Fibroblast of pulmonary artery (primary cell): ENCODE measurements around the gene SLC7A4.
A peak's percentile ranks its signal among the peaks of the same experiment; 100 is the strongest.

Experiments
- DNase-seq: peaks from one replicate; pipeline ENCODE4 v3.0.0-alpha.2; 2010; ENCODE audit warnings: low read depth
- H3K4me3 ChIP-seq: replicated peaks from 2 replicates; pipeline ENCODE4 v1.5.1; 2011; ENCODE audit warnings: low read depth, mild to moderate bottlenecking, control low read depth, low read length, moderate library complexity
- CTCF ChIP-seq: IDR thresholded peaks from 2 replicates; pipeline ENCODE4 v1.5.1; 2011; ENCODE audit warnings: mild to moderate bottlenecking, control low read depth, low read length, inconsistent platforms; ENCODE audit errors: missing control alignments

SLC7A4 gene

GRCh38 chr22:21018314-21018713, 14.0 kb downstream of the SLC7A4 start:
- DNase-seq: no peak
- TF ChIP-seq CTCF: no peak
- H3K4me3 ChIP-seq: no peak overlapping the region

- H3K4me3 ChIP-seq: no peak overlapping the region
- no peak for TF ChIP-seq CTCF
- DNase-seq: no peak
Measured at GRCh38 chr22:21016644-21017420, 15.5 kb downstream of the SLC7A4 start.

- no peak for TF ChIP-seq CTCF
- peak overlapping the region; percentile 24 for H3K4me3 ChIP-seq
- no peak for DNase-seq
Measured at GRCh38 chr22:21015466-21016006, 16.8 kb downstream of the SLC7A4 start.

GRCh38 chr22:21014726-21015465, 17.5 kb downstream of the SLC7A4 start, which contains the start of gene P2RX6:
Gene P2RX6 (plus strand): TSS chr22:21015165. CDS start chr22:21015175, 10 bp downstream.
- H3K4me3 ChIP-seq: peak within 1 kb of the TSS; percentile 59
- DNase-seq: peak; percentile 60
- no peak for TF ChIP-seq CTCF

GRCh38 chr22:21014202-21014725, 18.1 kb downstream of the SLC7A4 start:
- no peak for TF ChIP-seq CTCF
- peak; percentile 93 for DNase-seq
- peak overlapping the region; percentile 59 for H3K4me3 ChIP-seq

- peak overlapping the region; percentile 59 for H3K4me3 ChIP-seq
- no peak for DNase-seq
Measured at GRCh38 chr22:21013657-21014201, 18.6 kb downstream of the SLC7A4 start.

More at GRCh38 chr22:21013657-21014201, 18.6 kb downstream of the SLC7A4 start:
- TF ChIP-seq CTCF: no peak
